Measurements from ENCODE around the gene STK17B. TPM values are rescaled to one million over a fixed set of nuclear protein-coding genes. Genes with fewer than 3 reads are reported as not detected.

STK17B gene
- total RNA-seq, 2 donors from 2014 or later: 7.9 to 16.9 TPM

DNA sequence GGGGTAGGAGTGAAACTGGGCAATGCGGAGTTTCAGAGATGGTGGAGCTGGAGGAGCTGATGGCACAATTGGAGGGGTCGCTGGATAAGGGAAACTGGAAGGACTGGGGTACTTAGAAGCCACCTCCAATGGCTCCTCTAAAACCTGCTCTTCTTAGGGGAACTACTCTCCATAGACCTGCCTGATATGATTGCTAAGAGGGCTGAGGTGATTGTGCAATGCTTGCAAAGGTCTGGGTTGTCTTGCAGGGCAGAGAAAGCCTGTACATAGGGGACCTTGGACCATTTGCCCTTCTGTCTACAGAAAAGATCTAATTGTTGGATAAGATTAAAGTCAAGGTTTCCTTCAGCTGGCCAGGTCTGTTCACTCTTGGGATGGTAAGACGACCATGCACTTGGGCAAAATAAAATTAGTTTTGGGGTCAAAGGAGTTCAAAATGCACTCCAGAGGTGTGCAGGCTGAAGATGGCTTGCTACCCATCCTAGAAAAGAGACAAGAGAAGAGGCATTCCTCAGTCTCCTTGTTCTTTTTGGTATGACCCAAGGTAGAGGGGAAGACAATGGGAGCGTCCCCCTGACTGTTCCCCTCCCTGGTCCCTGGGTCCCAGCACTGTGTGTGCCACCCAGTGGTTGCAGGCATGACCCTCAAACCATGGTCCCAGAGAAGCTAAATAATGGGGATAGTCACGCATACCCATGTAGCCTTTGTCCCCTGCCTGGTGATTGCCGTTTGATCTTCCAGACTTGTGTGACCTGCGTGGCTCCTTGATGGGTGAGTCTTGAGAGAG, 41.1 kb downstream of the STK17B start:
- Histone ChIP-seq H3K4me3 (no peak overlapping the region), H3K27me3 (no peaks in the 10 kb centered on the region), H3K9me3 (peaks cover 0 to 44% (median 0%) of the 10 kb centered on the region in 3 donors), H3K36me3 (replicated peaks in 1 of 2; ENCODE audit: insufficient read depth in 1 of 2, low read depth in 2 of 2) (no peaks in the 10 kb centered on the region), H3K27ac (no peak overlapping the region), H3K4me1 (no peaks in the 10 kb centered on the region)
- 91 to 93% methylated on average over 7 of the region's 7 CpGs for WGBS, 2 donors
- ATAC-seq (no peak), DNase-seq (no peak)
- intact Hi-C loops (cut with DNase I): no loop called here
- TF ChIP-seq, protein P1, sequence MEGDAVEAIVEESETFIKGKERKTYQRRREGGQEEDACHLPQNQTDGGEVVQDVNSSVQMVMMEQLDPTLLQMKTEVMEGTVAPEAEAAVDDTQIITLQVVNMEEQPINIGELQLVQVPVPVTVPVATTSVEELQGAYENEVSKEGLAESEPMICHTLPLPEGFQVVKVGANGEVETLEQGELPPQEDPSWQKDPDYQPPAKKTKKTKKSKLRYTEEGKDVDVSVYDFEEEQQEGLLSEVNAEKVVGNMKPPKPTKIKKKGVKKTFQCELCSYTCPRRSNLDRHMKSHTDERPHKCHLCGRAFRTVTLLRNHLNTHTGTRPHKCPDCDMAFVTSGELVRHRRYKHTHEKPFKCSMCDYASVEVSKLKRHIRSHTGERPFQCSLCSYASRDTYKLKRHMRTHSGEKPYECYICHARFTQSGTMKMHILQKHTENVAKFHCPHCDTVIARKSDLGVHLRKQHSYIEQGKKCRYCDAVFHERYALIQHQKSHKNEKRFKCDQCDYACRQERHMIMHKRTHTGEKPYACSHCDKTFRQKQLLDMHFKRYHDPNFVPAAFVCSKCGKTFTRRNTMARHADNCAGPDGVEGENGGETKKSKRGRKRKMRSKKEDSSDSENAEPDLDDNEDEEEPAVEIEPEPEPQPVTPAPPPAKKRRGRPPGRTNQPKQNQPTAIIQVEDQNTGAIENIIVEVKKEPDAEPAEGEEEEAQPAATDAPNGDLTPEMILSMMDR (IDR thresholded peaks at IDR 0.05): no peak
- no peak for TF ChIP-seq POLR2A (IDR thresholded peaks at IDR 0.05)

DNA sequence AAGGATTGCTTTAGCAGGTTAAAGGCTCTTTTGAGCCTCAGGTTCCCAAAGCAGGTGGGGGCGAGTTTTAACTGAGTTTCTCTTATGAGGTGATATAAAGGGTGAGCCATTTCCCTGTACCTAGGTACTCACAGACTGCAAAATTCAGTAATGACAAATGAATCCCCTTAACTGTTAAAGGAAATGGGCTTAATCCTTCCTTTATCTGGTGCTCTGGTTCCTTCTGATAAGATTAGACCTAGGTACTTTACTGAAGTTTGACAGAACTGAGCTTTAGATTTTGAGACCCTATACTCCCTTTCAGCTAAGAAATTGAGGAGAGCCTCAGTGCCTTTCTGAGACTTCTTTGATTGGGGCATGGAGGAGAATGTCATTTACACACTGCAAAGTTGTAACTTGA, 42.6 kb downstream of the STK17B start:
- Histone ChIP-seq H3K27ac (no peak overlapping the region), H3K36me3 (replicated peaks in 1 of 2; ENCODE audit: insufficient read depth in 1 of 2, low read depth in 2 of 2) (no peaks in the 10 kb centered on the region), H3K4me1 (no peaks in the 10 kb centered on the region), H3K4me3 (no peak overlapping the region), H3K27me3 (no peaks in the 10 kb centered on the region), H3K9me3 (peaks cover 0 to 39% (median 0%) of the 10 kb centered on the region in 3 donors)
- 52 to 80% methylated on average over 1 of the region's 1 CpG for WGBS, 2 donors
- no peak for TF ChIP-seq POLR2A (IDR thresholded peaks at IDR 0.05)
- TF ChIP-seq, protein P1 (IDR thresholded peaks at IDR 0.05): no peak
- no peak for DNase-seq
- intact Hi-C loops (cut with DNase I): no loop called here
- ATAC-seq: no peak

DNA sequence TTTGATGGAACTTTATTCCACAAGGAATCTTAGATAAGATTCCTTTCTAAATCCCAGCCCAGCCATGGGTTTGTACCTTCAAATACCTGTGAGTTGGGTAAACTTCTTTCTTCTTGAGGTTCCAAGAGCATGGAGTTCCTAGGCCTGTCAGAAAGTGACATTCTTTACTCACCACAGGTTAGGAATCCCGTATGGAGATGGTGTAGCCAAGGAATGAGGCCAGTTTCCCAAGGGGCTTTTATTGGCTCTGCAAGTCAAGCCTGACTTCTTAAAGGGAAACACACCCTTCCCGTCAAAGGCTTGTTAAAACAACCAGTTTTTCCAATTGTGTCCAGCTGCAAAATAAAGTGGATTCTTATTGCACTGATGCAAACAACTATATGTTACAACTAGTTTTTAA, 45.8 kb downstream of the STK17B start:
- Histone ChIP-seq H3K36me3 (replicated peaks in 1 of 2; ENCODE audit: insufficient read depth in 1 of 2, low read depth in 2 of 2) (no peaks in the 10 kb centered on the region), H3K27me3 (no peaks in the 10 kb centered on the region), H3K4me1 (no peaks in the 10 kb centered on the region), H3K27ac (no peak overlapping the region), H3K9me3 (peaks cover 0 to 15% (median 0%) of the 10 kb centered on the region in 3 donors), H3K4me3 (no peak overlapping the region)
- 48 to 57% methylated on average over 2 of the region's 2 CpGs for WGBS, 2 donors
- ATAC-seq (no peak), DNase-seq (no peak)
- intact Hi-C loops (cut with DNase I): no loop called here
- TF ChIP-seq POLR2A (IDR thresholded peaks at IDR 0.05): no peak
- TF ChIP-seq, protein P1 (IDR thresholded peaks at IDR 0.05): no peak

DNA sequence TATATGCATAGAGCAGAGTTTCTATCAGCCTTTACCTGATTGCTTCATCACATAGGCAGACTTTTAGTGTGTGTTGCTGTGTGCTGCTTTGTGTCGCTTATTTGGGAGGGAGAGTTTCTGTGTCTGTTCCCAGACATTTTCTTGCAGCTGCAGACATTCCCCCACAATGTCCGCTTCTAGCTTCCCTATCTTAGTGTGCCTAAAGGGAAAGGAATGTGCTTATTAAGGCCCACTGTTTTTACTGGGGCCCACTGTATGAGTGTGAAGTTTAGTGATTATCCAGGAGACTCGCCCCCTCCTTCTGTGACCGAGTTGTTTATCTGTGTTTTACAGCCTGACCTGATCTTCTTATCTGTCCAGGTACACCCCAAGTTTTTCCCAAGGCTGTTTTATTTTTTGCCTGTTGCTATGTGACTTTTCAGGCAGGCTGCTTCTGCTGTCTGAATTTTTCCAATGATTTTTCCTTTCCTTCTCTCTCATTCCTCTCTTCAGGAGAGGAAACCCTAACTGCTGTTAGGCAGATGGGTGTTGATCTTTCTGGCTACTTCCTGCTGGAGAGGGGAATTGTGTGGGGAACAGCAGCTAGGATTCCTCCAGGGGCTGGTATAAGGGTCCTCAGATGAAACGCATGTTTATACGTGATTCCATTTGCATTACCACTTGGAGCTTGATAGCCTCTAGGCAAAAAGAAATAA, 47.6 kb downstream of the STK17B start:
- intact Hi-C loops (cut with DNase I): no loop called here
- Histone ChIP-seq H3K27me3 (no peaks in the 10 kb centered on the region), H3K27ac (no peak overlapping the region), H3K4me1 (no peaks in the 10 kb centered on the region), H3K9me3 (no peaks in the 10 kb centered on the region), H3K4me3 (no peak overlapping the region), H3K36me3 (replicated peaks in 1 of 2; ENCODE audit: insufficient read depth in 1 of 2, low read depth in 2 of 2) (no peaks in the 10 kb centered on the region)
- ATAC-seq: no peak
- DNase-seq: no peak
- no peak for TF ChIP-seq POLR2A (IDR thresholded peaks at IDR 0.05)
- TF ChIP-seq, protein P1 (IDR thresholded peaks at IDR 0.05): no peak
- WGBS, 2 donors: 65 to 71% methylated on average over 6 of the region's 6 CpGs
